CD4-positive, alpha-beta memory T cell (primary cell): ENCODE data around the gene HNRNPF. TPM values are rescaled to one million over a fixed set of nuclear protein-coding genes. Genes with fewer than 3 reads are reported as not detected.
A peak's percentile ranks its signal among the peaks of the same experiment; 100 is the strongest.

Experiments
- CTCF ChIA-PET: fragments of 350-600 bp; sonication (Branson Sonifier 250); formaldehyde crosslinking; loops from one replicate; lab custom pipeline; 2021; ENCODE audit warnings: inconsistent platforms; ENCODE audit not compliant: partially characterized antibody; lab: Charles Lee
- POLR2A ChIA-PET: fragments of 350-600 bp; sonication (Branson Sonifier 250); formaldehyde crosslinking; loops from one replicate; lab custom pipeline; 2021; ENCODE audit not compliant: partially characterized antibody; lab: Charles Lee
- DNase-seq, 5 donors: peaks; one replicate each; pipeline versions ENCODE4 v3.0.0 to v3.0.0-alpha.2; 2020 to 2022; ENCODE audit warnings: mixed read lengths in 1 of 5
- H3K27ac ChIP-seq: one replicate; pipeline ENCODE4 v1.7.0; 2013; ENCODE audit warnings: low read depth, low read length
- H3K27me3 ChIP-seq: 2 replicates; pipeline ENCODE4 v1.7.0; 2013; ENCODE audit warnings: mild to moderate bottlenecking, low read length, moderate library complexity; ENCODE audit not compliant: insufficient read depth
- H3K36me3 ChIP-seq: 2 replicates; pipeline ENCODE4 v1.7.0; 2013; ENCODE audit warnings: mild to moderate bottlenecking, low read length, moderate library complexity; ENCODE audit not compliant: insufficient read depth
- H3K4me1 ChIP-seq: 2 replicates; pipeline ENCODE4 v1.7.0; 2013; ENCODE audit warnings: mild to moderate bottlenecking, low read length, moderate library complexity; ENCODE audit not compliant: insufficient read depth
- H3K4me3 ChIP-seq, 2 donors: one replicate each; pipeline ENCODE4 v1.7.0; 2013; ENCODE audit warnings: low read length in 2 of 2, mild to moderate bottlenecking in 1 of 2
- H3K9me3 ChIP-seq, 2 donors: one replicate each; pipeline ENCODE4 v1.7.0; 2013; ENCODE audit warnings: low read length in 2 of 2, control low read depth in 1 of 2; ENCODE audit not compliant: control insufficient read depth in 1 of 2
- H3K27ac Mint-ChIP-seq, 7 donors: one replicate each; pipeline ENCODE4 v1.8.0; 2020 to 2021; ENCODE audit warnings: mixed read lengths in 7 of 7, mild to moderate bottlenecking in 6 of 7, inconsistent platforms in 3 of 7, moderate library complexity in 3 of 7
- H3K27me3 Mint-ChIP-seq, 2 donors: one replicate each; pipeline ENCODE4 v1.8.0; 2020 to 2021; ENCODE audit warnings: mixed read lengths in 2 of 2
- H3K36me3 Mint-ChIP-seq, 2 donors: one replicate each; pipeline ENCODE4 v1.8.0; 2020 to 2021; ENCODE audit warnings: mixed read lengths in 2 of 2, inconsistent platforms in 1 of 2, mild to moderate bottlenecking in 1 of 2
- H3K4me1 Mint-ChIP-seq, 4 donors: one replicate each; pipeline ENCODE4 v1.8.0; 2020 to 2021; ENCODE audit warnings: mixed read lengths in 4 of 4, mild to moderate bottlenecking in 1 of 4
- H3K4me3 Mint-ChIP-seq, 8 donors: one replicate each; pipeline ENCODE4 v1.8.0; 2020 to 2021; ENCODE audit warnings: mixed read lengths in 8 of 8, mild to moderate bottlenecking in 7 of 8, moderate library complexity in 6 of 8, inconsistent platforms in 3 of 8
- H3K9me3 Mint-ChIP-seq, 8 donors: one replicate each; pipeline ENCODE4 v1.8.0; 2020 to 2021; ENCODE audit warnings: mixed read lengths in 8 of 8, mild to moderate bottlenecking in 5 of 8, inconsistent platforms in 3 of 8, moderate library complexity in 1 of 8
- intact Hi-C: fragments of 100-400 bp; cut with micrococcal nuclease; formaldehyde crosslinking; loops from one replicate; pipeline ENCODE4 v1.15.1; 2023
- polyA plus RNA-seq, 2 donors: library from polyadenylated mRNA; unstranded; fragments of 300-500 nt; fragmentation: Illumina TruSeq; gene quantifications; one replicate each; pipeline ENCODE4 v1.2.3, GENCODE V29; 2021
- total RNA-seq, 2 experiments: library from RNA; stranded (reverse); gene quantifications; one replicate each; pipeline ENCODE4 v1.2.3, GENCODE V29; 2021

HNRNPF gene
- total and polyA plus RNA-seq, 4 experiments from 2014 or later = 204 to 296 (median 224) TPM

DNA sequence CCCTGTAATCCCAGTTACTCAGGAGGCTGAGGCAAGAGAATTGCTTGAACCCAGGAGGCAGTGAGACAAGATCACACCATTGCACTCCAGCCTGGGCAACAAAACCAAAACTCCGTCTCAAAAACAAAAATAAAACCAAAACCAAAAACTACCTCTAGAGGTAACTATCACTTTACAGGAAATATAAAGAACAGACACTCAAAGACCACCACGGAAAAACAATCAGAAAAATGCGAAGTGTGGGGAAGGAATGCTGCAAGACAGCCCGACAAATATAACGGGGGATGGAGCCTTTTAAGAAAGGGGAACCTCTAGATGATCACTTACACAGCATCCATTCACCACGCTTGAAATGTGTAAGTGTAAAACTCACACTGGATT, 4.3 kb downstream of the HNRNPF start:
- peak in 4 of 5 donors; percentile 50 to 60 (median 50) for DNase-seq
- H3K36me3 Mint-ChIP-seq = peaks cover 18 to 42% of the 10 kb centered on the region in 2 donors
- H3K27ac Mint-ChIP-seq = peak overlapping the region; percentile 93 to 98 (median 95)
- H3K9me3 Mint-ChIP-seq = peaks cover 0 to 2% (median 0%) of the 10 kb centered on the region in 8 donors
- intact Hi-C loops = loop anchor here (5.0 kb wide), 3 partner anchors 112 to 767 kb away; partner anchors contain the start of genes ZNF239 and ZNF33B
- ChIA-PET CTCF (interaction anchor here (0.6 to 1.2 kb wide), 2 partner anchors 12 to 47 kb away, joined by 3 read pairs; no protein-coding TSS in a partner anchor), POLR2A (interaction anchor here (2.0 to 11.9 kb wide), 4 partner anchors 10 to 43 kb away, joined by 7 to 250 read pairs (median 38); partner anchors contain the start of gene ZNF487)
- H3K9me3 ChIP-seq = no peaks in the 10 kb centered on the region
- H3K27me3 ChIP-seq = no peaks in the 10 kb centered on the region
- H3K4me3 ChIP-seq = peak overlapping the region; percentile 81 to 83
- peak overlapping the region; percentile 85 to 100 (median 94) for H3K4me3 Mint-ChIP-seq
- no peaks in the 10 kb centered on the region for H3K27me3 Mint-ChIP-seq
- H3K36me3 ChIP-seq = no peaks in the 10 kb centered on the region
- peak overlapping the region; percentile 100 for H3K27ac ChIP-seq
- H3K4me1 ChIP-seq = peaks cover 62% of the 10 kb centered on the region
- peaks cover 36 to 74% (median 48%) of the 10 kb centered on the region in 4 donors for H3K4me1 Mint-ChIP-seq

DNA sequence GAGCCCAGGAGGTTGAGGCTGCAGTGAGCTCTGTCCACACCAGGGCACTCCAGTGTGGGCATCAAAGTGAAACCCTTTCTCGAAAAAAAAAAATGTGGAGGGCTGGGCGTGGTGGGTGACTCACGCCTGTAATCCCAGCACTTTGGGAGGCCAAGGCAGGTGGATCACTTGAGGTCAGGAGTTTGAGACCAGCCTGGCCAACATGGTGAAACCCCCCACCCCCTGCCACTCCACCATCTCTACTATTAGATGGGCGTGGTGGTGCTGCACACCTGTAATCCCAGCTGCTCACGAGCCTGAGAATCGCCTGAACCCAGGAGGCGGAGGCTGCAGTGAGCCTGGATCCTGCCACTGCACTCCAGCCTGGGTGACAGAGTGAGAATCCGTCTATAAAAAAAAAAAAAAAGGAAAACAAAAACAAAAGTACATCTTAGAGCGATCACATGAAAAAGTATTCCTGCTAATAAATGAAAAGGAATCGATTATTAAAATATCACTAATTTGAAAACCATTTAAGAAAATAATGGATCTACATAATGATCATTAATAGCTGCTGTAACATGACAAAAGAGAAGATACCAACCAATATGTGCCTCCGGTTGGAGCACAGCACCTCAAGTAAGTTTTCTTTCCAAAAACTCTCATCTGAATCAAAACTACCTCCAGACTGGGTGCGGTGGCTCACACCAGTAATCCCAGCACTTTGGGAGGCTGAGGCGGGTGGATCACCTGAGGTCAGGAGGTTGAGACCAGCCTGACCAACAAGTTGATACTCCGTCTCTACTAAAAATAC, 4.9 kb downstream of the HNRNPF start:
- CTCF ChIA-PET = interaction anchor here (0.6 to 1.8 kb wide), 4 partner anchors 12 to 48 kb away, joined by 3 to 5 read pairs (median 4); partner anchors contain the start of gene ZNF487
- intact Hi-C loops = no loop called here
- peaks cover 23 to 44% of the 10 kb centered on the region in 2 donors for H3K36me3 Mint-ChIP-seq
- POLR2A ChIA-PET = interaction anchor here (0.8 to 11.9 kb wide), 6 partner anchors 9 to 111 kb away, joined by 4 to 250 read pairs (median 7); partner anchors contain the start of gene ZNF487
- H3K4me3 ChIP-seq = peak overlapping the region; percentile 81 to 83
- DNase-seq = peak in 1 of 5 donors; percentile 48
- H3K4me1 Mint-ChIP-seq = peaks cover 41 to 74% (median 51%) of the 10 kb centered on the region in 4 donors
- H3K27ac Mint-ChIP-seq = peak overlapping the region; percentile 93 to 98 (median 95)
- H3K27ac ChIP-seq = peak overlapping the region; percentile 100
- no peaks in the 10 kb centered on the region for H3K36me3 ChIP-seq
- no peaks in the 10 kb centered on the region for H3K27me3 Mint-ChIP-seq
- H3K4me1 ChIP-seq = peaks cover 67% of the 10 kb centered on the region
- no peaks in the 10 kb centered on the region for H3K9me3 ChIP-seq
- no peaks in the 10 kb centered on the region for H3K27me3 ChIP-seq
- H3K4me3 Mint-ChIP-seq = peak overlapping the region; percentile 85 to 100 (median 94)
- peaks cover 0 to 2% (median 0%) of the 10 kb centered on the region in 8 donors for H3K9me3 Mint-ChIP-seq

DNA sequence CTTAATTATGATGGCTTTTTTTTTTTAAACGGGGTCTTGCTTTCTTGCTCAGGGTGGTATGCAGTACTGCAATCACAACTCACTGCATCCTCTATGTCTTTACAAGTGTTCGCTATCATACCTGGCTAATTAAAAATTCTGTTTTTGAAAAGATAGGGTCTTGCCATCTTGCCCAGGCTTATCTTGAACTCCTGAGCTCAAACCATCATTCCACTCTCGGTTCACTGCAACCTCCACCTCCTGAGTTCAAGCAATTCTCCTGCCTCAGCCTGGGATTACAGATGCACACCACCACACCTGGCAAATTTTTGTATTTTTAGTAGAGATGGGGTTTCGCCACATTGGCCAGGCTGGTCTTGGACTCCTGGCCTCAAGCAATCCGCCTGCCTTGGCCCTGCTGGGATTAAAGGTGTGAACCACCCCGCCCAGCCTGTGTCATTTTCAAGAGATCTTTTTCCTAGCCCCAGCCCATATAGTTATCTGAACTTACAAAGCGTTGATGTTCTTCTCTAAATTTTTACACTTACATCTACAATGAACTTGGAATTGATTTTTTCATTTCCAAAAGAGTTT, 6.0 kb downstream of the HNRNPF start:
- Mint-ChIP-seq H3K36me3 (peaks cover 23 to 40% of the 10 kb centered on the region in 2 donors), H3K4me1 (peaks cover 47 to 75% (median 60%) of the 10 kb centered on the region in 4 donors), H3K4me3 (peak overlapping the region; percentile 85 to 100 (median 94)), H3K27ac (peak overlapping the region; percentile 71 to 98 (median 95)), H3K27me3 (no peaks in the 10 kb centered on the region), H3K9me3 (peaks cover 0 to 2% (median 0%) of the 10 kb centered on the region in 8 donors)
- CTCF ChIA-PET = interaction anchor here (1.2 to 1.8 kb wide), 2 partner anchors 33 to 40 kb away, joined by 5 read pairs; partner anchors contain the start of gene ZNF487
- intact Hi-C loops = no loop called here
- Histone ChIP-seq H3K27ac (peak overlapping the region; percentile 100), H3K36me3 (no peaks in the 10 kb centered on the region), H3K4me1 (peaks cover 78% of the 10 kb centered on the region), H3K4me3 (peak overlapping the region in 1 of 2 donors; percentile 2), H3K9me3 (no peaks in the 10 kb centered on the region), H3K27me3 (no peaks in the 10 kb centered on the region)
- POLR2A ChIA-PET = interaction anchor here (0.8 to 11.9 kb wide), 6 partner anchors 8 to 110 kb away, joined by 4 to 250 read pairs (median 7); partner anchors contain the start of gene ZNF487
- DNase-seq = no peak

DNA sequence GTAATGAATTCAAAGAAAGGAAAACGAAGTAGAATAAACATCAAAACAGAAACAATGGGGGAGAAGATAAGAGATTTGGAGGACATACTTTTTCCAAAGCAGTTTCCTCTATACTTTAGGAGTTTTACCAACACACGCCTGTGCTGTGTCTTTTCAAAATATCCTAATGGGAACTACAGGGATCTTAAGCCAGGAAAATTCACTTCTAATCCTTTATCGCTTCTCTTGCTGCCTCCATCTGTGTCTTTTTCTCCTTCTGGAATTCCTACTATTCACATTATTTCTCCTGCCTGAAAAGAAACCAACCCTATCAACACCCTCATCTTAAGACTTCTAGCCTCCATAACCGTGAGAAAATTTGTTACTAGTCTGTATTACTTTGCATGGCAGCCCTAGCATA, 6.8 kb downstream of the HNRNPF start:
- Mint-ChIP-seq H3K36me3 (peaks cover 23 to 35% of the 10 kb centered on the region in 2 donors), H3K4me1 (peaks cover 54 to 77% (median 64%) of the 10 kb centered on the region in 4 donors)

DNA sequence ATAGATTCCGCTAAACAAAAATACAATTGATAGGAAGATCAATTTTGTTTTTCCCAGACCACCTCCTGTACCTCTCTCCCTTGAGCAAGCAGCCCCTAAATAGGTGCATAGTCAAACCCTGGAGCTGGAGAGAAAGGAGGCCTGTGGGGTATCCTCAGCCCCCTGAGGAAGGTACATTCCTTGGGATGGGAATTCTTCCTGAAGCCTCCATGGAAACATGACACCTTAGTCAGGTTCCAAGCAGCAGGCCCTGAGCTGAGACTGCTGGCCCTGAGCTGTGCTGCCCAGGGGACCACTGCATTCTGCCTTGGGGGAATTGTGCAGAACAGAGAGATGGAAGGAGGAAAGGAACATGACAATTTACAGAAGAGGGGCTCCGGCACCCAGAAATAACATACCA, 7.4 kb downstream of the HNRNPF start:
- H3K36me3 ChIP-seq = no peaks in the 10 kb centered on the region
- ChIA-PET POLR2A (interaction anchor here (1.1 to 13.4 kb wide), 3 partner anchors 7 to 263 kb away, joined by 4 to 250 read pairs (median 16); partner anchors contain the start of genes CSGALNACT2, HNRNPF and ZNF487), CTCF (interaction anchor here (1.4 kb wide), 1 partner anchor 102 kb away, joined by 3 read pairs; no protein-coding TSS in a partner anchor)
- Mint-ChIP-seq H3K36me3 (peaks cover 23 to 36% of the 10 kb centered on the region in 2 donors), H3K27me3 (no peaks in the 10 kb centered on the region), H3K27ac (peak overlapping the region; percentile 20 to 96 (median 94)), H3K4me3 (peak overlapping the region in 7 of 8 donors; percentile 85 to 100 (median 93)), H3K9me3 (peaks cover 0 to 2% (median 0%) of the 10 kb centered on the region in 8 donors), H3K4me1 (peaks cover 54 to 80% (median 64%) of the 10 kb centered on the region in 4 donors)
- no peaks in the 10 kb centered on the region for H3K9me3 ChIP-seq
- H3K27me3 ChIP-seq = no peaks in the 10 kb centered on the region
- intact Hi-C loops = no loop called here
- H3K4me1 ChIP-seq = peaks cover 82% of the 10 kb centered on the region
- peak overlapping the region; percentile 100 for H3K27ac ChIP-seq
- DNase-seq = no peak
- H3K4me3 ChIP-seq = no peak overlapping the region

More for the DNA sequence above, 6.8 kb downstream of the HNRNPF start:
- peak overlapping the region; percentile 85 to 100 (median 94) for H3K4me3 Mint-ChIP-seq
- Histone ChIP-seq H3K27ac (peak overlapping the region; percentile 100), H3K36me3 (no peaks in the 10 kb centered on the region), H3K9me3 (no peaks in the 10 kb centered on the region), H3K4me1 (peaks cover 82% of the 10 kb centered on the region), H3K27me3 (no peaks in the 10 kb centered on the region), H3K4me3 (peak overlapping the region in 1 of 2 donors; percentile 30)
- POLR2A ChIA-PET = interaction anchor here (3.7 kb wide), 1 partner anchor 35 kb away, joined by 16 read pairs; the partner anchor contains the start of gene ZNF487
- peak overlapping the region; percentile 63 to 96 (median 94) for H3K27ac Mint-ChIP-seq
- intact Hi-C loops = no loop called here
- CTCF ChIA-PET = no interaction called here
- peaks cover 0 to 2% (median 0%) of the 10 kb centered on the region in 8 donors for H3K9me3 Mint-ChIP-seq
- H3K27me3 Mint-ChIP-seq = no peaks in the 10 kb centered on the region
- DNase-seq = no peak

DNA sequence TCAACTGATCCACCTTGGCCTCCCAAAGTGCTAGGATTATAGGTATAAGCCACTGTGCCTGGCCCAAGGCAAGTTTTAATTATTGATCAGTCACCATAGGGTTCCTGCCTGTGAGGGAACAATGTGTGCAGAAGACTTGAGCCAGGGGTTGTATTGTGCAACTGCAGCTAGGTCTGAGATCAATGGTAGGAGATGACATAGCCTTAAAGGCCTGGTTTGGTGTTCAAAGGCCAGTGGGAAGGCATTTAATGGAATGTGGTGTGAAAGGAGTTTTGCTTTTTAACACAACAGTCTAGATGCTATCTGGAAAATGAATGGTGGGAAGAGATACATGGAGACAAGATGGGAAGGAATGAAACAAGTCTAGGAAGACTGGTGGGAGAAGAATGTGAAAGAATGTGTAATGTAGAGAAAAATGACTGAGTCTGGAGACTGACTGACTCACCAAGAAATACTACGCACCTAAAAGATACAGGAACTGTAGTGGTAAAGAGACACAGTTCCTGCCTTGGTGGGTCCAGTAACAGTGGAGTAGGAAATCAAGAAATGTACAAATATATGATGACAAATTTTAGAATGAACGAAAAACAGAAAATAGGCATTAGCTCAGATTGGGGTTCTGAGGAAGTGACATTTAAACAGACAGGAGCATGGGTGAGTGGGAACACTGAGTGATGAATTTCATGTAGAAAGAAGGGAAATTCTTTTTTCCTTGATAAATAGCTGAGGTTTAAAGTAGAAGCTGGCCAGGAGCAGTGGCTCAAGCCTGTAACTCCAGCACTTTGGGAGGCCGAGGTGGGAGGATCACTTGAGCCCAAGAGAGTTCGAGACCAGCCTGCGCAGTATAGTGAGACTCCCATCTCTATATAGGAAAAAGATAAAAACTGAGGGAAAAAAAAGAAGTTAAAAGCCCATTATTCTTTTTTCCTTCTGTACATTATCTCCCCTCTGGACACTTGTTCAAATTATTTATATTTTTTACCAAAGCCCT, 9.4 kb downstream of the HNRNPF start:
- H3K36me3 ChIP-seq = peaks cover under 1% of the 10 kb centered on the region
- ChIA-PET POLR2A (interaction anchor here (0.9 to 13.4 kb wide), 8 partner anchors 9 to 262 kb away, joined by 3 to 250 read pairs (median 4); partner anchors contain the start of genes CSGALNACT2, HNRNPF and ZNF487), CTCF (interaction anchor here (0.9 to 1.1 kb wide), 2 partner anchors 36 to 45 kb away, joined by 3 read pairs; no protein-coding TSS in a partner anchor)
- H3K4me3 ChIP-seq = peak overlapping the region in 1 of 2 donors; percentile 6
- peak overlapping the region; percentile 100 for H3K27ac ChIP-seq
- H3K27me3 ChIP-seq = no peaks in the 10 kb centered on the region
- Mint-ChIP-seq H3K9me3 (peaks cover 0 to 2% (median 0%) of the 10 kb centered on the region in 8 donors), H3K27me3 (no peaks in the 10 kb centered on the region), H3K36me3 (peaks cover 26 to 48% of the 10 kb centered on the region in 2 donors), H3K27ac (peak overlapping the region; percentile 82 to 99 (median 95)), H3K4me1 (peaks cover 60 to 96% (median 75%) of the 10 kb centered on the region in 4 donors), H3K4me3 (peak overlapping the region; percentile 70 to 100 (median 94))
- no peaks in the 10 kb centered on the region for H3K9me3 ChIP-seq
- intact Hi-C loops = no loop called here
- DNase-seq = peak in 2 of 5 donors; percentile 31 to 72
- peaks cover 83% of the 10 kb centered on the region for H3K4me1 ChIP-seq
